NCI-H526 (cell line): ENCODE measurements around the gene MATCAP1.
A peak's percentile ranks its signal among the peaks of the same experiment; 100 is the strongest.

Experiments
- DNase-seq, 2 experiments: peaks; one replicate each; lab custom pipeline; 2025; lab: John Stamatoyannopoulos, UW

MATCAP1 gene

DNA sequence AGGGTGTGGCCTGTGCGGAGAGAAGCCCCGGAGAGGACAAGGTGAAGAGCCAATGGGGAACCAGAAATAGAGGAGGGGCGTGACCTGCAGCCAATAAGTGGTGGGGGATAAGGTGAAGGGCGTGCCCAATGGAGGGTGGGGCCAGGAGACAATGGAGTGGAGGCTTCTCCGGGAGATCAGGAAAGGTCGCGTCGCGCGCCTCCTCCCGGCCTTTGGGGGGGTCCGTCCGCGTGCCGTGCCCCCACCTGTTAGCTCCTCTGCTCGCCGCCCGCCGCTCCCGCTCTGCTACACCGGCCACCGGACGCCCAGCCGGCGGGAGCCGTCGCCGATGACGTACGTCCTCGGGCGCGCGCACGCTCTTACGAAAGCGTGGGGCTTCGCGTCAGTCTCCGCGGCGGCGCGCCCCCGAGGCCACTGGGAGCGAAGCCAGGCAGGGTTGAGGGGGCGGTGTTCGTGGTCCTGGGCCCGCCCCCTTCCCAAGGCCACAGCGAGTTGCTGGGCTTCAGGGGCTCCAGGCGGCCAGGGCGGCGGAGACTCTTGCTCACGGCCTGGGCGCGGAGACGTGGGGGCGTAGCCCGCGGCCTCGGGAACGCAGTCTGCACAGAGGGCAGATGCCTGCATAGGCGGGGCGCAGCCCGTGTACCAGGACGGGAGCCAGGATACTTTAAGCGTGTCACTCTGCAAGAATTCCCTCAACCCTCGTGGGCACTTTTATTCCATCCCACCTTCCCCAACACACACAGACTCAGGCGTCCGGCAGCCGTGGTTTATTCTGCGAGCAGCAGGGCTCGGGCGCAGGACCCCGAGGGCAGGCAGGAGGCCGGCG lies at the start of gene MATCAP1:
MATCAP1 (minus strand) TSS at position 337 of the 826 bp plus-strand sequence. CDS start 3,353 bp downstream, outside the sequence.
- peak; percentile 92 to 96 for DNase-seq

DNA sequence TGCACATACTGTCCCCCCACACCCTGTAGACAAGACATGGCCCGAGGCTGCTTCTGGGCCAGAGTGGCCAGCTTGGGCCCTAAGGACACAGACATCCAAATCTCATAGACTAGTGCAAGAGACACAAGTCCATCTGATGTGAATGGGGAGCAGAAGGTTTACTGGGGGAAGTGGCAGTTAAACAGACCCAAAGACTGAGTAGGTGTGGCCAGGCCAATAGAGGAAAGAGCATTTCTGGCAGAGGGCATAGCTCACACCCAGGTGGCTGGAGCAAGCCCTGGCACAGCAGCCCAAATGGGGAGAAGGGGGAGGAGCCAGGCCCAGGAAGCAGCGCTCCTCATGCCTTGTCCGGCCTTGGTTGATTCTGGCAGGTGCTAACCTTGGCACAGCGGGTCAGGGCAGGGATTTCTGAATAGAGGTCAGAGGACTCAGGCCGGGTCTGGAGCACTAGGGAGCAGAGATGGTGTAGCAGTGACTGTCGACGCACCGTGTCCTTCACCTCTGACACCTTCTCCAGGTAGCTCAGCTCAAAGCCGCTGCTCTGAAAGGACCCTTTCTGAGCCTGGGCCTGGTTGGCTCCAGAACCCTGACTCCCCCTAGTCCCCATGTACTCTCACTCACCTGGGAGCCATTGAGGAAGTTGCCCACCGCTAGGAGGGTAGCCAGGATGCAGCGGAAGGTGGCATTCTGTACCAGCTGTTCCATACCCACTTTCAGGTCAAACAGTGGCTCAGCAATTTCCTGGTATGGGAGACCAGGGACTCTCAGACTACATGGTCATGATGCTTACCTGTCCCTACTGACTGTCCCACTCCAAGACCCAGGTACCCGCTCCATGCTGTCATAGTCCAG lies 47.3 kb upstream of the MATCAP1 start:
- DNase-seq = no peak

DNA sequence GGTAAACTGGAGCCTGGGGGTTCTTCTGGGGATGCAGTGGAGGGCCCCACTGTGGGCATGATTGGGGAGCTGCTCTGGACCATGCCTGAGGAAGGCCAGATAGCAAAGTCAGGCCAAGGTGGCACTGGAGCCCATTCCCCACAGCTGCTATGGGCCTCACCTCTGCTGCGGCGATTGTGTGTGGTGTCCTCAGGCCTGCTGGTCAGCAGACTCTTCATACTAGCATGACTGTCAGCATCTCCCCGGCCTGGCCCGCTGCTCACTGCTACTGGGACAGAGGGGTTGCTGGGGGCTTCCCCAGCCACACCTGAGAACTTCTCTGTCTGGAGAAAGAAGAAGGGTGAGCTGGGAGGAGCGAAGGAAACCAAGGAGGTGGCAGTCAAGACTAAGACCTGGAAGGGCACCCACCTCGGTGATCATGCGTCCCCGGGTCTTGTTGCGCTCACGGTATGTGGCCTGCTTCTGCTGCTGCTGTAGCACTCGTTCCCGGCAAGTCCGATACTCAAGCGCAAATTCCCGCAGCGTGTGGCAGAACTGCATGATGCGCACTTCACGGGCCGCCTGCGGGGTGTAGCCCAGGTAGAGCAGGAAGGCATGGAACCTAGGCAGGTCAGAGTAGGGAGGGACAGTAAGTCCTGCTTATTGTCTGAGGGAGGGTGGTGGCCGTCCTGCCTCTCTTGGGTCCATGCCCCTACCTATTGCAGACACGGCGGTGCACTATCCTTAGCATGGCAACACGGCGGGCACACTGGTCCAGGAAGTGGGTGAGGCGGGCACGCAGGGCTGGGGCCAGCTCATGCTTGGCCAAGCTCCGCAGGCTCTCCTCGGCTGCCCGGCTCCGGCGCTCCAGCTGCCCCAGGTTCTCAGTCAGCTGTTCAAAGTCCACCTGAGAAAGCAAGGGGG lies 46.4 kb upstream of the MATCAP1 start:
- DNase-seq = no peak

DNA sequence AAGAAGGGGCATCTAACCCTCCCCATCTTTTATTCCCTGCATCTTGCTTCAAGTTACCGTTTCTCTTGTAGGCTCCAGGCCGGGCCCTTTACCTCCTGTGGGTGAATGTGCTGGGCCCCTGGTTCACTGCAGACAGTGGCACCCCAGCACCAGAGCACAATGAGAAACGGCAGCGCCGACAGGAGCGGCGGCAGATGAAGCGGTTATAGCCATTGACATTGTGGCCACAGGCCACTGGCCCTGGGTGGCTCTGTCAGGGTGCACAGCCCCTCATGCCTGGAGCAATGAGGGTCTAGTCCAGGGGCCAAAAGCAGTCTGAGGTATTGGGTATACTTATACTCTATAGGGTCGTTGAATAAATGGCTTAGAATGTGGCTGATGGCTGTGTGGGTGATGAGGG lies 45.1 kb upstream of the MATCAP1 start:
- DNase-seq = no peak

DNA sequence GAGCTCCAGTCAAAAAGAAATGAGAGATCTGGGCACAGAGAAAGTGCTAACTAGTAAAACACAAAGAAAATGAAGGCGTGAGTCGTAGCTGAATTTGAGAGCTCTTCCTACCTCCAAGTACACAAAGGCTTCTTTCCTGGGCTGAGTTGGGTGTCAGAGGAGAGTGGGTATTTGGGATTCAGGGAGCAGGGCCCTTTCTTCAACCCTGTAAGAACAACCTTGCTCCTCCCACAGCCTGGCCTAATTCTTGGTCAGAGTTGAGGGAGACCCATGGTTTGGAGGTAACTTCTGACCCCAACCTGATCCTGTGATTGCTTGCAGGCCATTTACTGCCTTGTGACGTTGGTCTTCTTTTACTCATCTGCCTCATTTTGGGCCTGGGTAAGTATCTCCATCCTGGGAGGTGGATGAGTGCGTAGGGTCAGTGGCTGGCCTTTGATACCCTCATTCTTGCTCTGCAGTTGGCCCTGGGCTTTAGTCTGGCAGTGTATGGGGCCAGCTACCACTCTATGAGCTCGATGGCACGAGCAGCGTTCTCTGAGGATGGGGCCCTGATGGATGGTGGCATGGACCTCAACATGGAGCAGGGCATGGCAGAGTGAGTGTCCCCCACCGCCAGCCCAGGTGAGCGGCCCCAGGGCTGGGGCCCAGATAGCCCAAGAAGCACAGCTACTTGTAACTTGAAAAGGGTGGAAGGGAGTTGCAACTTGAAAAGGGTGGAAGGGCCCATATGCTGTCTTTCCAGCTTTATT lies 44.4 kb upstream of the MATCAP1 start:
- DNase-seq = no peak

DNA sequence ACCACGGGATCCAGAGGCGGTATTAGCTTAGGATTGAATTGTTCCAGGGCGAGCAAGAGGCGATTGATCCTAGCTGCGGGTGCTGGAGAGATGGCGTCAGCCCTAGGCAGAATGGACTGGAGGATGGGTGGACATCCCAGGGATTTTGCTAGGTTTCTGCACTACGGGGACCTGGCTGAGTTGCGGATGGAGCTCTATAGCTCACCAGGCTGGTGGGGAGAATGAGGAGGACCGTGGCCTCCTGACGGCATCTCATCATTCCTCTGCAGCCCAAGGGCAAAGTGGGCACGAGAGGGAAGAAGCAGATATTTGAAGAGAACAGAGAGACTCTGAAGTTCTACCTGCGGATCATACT lies 43.8 kb upstream of the MATCAP1 start:
- DNase-seq = no peak

DNA sequence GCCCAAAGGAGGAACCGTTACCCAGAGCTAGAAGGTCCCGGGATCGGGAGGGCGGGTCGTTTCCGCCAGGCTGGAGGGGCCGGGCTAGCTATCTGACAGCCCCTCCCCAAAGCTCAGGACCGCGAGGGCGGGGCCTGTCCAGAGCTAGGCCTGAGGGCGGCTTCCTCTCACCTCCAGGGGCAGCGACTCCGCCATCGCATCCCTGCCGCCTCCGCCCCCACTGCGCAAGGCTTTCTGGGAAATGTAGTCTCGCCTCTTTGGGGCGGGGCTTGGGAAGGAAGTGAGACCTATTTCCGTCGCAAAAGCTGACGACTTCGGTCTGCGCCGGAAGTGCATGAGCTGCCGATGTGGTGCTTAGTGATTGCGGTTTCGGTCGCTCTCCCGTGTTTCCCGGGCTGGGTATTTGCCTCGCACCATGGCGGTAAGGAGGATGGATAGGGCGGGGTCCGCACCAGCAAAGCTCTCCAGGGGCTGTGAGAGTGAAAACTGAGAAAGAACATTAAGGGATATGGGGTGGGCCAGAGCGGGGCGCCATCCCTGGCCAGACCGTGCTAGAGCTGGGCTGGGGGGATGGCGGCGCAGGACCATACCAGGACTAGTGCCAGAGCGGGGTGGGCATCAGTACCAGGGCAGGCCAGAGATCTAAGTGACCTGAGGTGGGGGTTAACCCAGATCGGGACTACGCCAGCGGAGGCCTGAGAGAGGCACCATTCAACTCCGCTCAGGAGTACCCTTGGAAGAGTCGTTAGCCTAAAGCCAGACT lies 43.2 kb upstream of the MATCAP1 start, which contains the start of gene TMEM208:
TMEM208 (plus strand) TSS at position 327 of the 763 bp plus-strand sequence; CDS start at position 416, 89 bp downstream.
- DNase-seq = peak; percentile 91 to 96

DNA sequence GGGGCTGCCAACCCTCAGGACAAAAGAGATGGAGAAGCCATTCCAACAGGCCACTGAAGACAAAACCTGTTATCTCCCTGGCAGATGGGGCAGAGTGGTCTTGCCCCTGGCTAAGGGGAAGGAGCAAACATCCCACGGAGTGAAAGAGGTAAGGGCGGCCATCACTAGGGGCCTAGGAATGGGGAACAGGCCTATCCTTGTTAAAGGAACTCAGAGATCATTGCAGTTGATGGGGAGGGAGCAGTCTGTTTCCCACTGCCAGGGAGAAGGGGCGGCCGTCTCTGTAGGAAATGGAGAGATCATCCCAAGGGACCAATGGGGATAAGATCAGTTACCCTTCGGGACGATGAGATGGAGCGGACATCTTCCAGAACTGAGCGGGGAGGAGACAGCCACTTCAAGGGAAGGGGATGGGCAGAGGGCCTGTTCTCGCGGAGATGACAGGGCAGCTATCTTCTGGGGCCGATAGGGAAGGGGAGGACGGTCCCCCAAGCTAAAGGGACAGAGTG lies 42.6 kb upstream of the MATCAP1 start:
- no peak for DNase-seq

DNA sequence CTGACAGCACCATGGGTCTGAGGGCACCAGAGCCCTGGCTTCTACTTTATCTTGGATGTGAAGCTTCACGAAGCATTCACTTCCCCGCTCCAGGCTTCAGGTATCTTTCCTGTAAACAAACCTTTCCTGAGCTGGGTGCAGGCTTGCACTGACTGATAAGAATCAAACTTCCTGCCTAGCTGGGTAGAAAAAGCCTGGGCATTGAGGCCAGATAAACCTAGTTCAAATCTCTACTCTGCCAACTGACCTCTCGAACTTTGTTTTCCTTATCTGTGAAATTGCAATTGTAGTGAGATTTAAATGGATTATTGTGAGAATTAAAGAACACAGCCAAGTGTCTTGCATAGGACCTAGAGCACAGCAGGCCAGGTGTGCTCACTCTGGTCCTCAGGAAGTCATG lies 40.2 kb upstream of the MATCAP1 start:
- no peak for DNase-seq

DNA sequence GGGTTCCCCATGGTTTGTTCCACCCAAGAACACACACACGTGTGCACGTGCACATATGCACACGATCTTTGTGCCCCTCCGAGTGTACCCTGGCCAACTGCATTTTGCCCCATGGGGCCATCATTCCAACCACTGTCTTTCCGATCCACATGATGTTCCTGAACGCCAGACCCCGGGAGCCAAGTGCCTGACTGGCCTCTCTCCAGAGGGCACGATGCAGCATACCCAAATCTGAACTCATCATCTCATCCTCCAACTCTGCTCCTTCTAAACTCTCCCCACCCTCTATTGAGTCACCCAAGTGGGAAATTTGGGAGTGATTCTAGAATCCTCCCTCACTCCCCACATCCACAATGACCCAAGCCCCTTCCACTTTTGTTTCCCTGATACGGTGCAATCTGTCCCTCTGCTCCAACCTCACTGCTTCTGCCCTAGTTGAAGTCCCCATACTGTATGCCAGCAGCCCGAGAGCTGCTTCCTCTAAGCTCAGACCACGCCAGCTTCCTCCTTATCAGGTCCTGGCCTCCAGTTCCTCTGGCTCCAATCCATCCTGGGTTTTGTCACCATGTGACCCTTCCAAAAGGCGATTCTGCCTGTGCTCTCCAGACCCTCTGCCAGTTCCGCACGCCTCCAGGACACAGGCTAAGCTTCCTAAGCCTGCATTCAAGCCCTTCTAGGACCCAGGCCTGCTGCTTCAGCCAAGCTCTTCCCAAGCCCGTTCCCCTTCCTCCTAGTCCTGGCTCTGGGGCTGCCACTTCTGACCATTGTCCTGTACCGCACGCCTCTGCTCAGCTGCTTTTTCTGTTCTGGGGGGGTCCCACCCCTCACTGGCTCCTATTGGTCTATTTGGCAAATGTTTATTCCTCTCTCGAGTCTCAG lies 33.1 kb upstream of the MATCAP1 start:
- DNase-seq = no peak

DNA sequence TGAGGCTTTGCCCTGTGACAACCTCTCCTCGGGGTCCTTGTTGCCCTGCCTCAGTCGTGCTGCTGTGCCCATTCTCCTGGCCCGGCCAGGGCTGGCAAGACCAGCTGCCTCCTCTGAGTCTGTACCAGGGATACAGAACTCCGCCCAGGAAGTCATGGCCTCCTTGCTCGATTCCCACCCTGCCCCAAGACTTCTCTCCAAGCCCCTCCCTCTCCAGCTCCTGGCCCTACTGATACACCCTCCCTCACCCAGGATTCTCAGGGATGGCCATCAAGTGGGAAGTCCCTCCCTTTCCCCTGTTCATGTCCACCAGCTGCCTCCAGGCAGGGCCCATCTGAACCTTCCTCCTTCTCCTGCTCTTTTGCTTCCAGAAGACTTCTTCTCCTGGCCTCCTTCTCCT lies 31.9 kb upstream of the MATCAP1 start:
- DNase-seq = no peak

DNA sequence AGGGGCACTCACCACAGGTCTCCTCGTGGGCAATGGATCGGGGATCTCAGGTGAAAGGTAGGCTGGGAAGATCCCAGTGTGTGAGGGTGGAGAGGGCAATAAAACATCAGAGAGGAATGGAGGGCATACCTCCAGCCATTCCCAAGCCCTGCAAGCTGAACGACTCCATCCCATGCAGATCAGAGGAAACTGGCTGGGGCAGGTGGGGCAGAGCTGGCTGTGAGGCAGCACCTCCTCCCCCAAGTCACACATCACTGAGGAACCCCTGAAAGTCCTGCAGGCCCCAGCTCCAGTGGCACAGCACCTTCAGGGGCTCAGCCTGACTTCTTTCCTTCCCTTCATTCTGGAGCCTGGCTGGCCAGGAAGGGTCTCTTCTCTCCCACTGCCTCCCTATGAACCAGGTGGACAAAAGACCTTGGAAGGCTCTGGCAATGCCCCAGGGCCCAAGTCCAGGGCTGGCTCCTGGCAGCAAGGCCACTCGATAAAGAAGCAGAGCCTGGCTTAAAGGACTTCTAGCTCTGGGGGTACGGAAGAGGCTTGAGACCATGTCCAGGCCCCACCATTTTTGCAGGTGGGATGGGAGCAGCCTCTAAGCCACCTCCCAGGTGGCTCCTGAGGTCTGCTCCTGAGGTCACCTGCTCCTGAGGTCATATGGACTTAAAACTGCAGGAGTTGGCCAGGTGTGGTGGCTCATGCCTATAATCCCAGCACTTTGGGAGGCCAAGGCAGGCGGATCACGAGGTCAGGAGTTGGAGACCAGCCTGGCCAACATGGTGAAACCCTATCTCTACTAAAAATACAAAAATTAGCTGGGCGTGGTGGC lies 29.6 kb upstream of the MATCAP1 start:
- no peak for DNase-seq

DNA sequence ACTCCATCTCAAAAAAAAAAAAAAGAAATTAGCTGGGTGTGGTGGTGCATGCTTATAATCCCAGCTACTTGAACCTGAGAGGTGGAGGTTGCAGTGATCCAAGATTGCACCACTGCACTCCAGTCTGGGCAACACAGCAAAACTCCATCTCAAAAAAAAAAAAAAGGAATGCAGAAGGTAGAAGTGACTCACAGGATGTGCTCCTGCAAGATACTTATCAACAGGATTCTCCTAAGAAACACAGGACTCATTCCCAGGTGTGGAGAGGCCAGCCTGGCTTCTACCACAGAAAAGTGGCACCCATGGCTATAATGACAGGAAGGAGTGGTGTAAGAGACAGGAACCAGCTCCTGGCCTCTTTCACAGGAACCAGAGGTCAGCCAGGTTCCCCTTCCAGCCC lies 29.0 kb upstream of the MATCAP1 start:
- DNase-seq = no peak

DNA sequence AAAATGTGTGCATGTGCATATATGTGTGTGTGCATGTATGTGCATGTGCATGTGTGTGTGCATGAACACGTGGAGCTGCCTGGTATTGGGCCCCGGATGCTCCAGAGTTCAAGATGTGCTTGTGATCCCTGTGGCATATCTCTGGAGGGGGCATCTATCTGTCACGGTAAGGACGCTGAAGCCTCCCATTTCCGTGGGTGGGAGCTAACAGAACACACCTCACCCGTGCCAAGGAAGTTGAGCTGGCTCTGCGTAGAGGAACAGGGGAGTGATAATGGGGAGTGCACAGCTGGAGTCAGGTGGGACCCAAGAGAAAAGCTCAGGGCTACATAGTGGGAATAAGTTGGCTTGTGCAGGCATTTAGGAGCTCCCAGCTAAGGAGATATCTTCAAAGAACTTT lies 27.9 kb upstream of the MATCAP1 start:
- no peak for DNase-seq

DNA sequence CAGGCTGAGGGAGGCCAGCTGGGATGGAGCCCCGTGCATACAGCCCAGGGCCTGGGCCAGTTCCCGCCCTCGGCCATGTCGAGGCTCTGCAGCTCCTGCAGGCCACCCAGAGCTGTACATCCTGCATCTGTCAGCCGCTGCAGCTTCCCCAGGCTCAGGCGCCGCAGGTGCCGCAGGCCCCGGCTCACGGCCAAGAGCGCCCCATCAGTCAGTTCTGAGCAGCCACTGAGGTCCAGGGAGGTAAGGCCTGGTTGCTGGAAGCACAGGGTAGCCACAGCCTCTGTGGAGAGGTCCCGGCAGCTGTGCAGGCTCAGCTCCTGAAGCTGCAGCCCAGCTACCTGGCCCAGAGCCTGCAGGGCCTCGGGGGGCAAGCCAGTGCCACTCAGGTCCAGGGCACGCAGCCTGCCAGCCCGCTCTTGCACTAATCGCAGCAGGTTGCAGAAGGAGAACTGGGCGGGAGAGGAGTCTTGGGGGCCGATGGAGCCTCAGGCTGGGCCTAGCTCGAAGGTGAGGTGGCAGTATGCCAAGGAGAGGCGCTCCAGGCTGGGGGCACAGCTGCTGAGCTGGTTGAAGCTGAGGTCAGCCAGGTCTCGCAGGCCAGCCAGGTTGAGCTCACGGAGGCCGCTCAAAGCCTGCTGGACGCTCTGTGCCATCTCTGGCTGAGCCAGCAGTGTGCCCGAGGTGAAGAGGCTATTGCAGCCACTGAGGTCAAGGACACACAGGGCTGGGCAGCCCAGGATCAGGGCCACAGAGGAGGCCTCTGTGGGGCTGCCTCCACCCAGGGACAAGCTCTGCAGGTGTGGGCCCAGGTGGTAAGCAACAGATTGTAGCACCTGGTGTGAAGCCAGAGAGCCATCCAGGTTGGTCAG lies 26.5 kb upstream of the MATCAP1 start:
- no peak for DNase-seq

DNA sequence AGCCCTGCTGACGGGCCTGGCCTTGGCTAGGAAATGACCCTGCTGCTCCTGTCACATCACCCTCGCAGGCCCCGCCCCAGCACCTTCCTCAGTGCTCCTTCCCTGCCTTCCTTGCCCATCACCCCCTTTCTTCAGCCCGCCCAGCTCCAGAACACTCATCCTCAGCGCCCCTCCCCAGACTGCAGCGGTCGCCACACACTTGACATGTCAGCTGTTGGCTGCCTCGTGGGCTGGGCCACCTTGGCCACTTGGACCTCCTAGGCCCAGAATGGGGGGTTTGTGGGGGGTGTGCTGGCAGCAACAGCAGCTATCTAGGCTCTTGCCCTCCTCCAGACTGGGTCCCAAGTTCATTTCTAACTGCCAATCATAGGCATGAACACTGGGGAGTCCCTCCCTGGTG lies 25.8 kb upstream of the MATCAP1 start:
- no peak for DNase-seq

DNA sequence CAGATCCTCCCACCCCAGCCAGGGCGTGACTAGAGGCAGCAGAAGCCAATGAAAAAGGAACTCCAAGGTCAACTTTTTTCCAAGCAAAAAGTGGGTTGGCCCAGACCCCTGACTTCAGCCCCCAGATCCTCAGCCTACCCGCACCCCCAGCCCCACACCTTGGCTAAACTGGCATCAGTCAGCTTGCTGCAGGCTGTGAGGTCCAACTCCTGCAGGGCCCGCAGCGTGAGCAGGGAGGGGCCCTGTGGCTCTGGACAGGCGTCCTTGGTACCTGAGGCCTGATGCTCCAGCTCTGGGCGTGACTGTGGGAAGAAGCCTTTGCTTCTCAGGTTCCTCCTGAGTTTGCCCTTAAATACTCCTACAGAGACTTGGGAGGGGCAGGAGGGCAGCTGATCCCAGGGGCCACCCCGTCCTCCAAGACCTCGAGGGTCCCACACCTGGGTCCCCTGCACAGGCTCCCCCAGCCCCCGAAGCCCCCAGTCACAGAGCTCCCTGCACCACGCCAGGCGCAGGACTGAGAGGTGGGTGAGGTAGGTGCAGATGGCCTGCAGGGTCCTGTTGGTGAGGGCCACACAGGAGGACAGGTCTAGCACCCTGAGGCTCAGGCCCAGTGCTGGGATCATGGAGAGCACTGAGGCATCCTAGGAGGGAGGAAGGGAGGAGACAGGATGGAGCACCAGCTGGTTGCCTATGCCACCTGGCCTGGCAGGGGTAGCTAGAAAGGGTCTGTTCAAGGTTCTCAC lies 24.6 kb upstream of the MATCAP1 start:
- no peak for DNase-seq
